ENCODE measurements around the gene SLC25A26.

Gene SLC25A26

GRCh38 chr3:66394019-66394752, 173.4 kb downstream of the SLC25A26 start:
- H3K4me3 ChIP-seq (ENCODE audit: low read depth, low read length), result no peak overlapping the region
- no peak for DNase-seq (ENCODE audit: low read depth)
- no peak for TF ChIP-seq CTCF (IDR thresholded peaks at IDR 0.05; ENCODE audit: low read depth, low read length, missing control alignments)

- no peak for TF ChIP-seq CTCF (IDR thresholded peaks at IDR 0.05; ENCODE audit: low read depth, low read length, missing control alignments)
- H3K4me3 ChIP-seq (ENCODE audit: low read depth, low read length), result no peak overlapping the region
Measured at GRCh38 chr3:66394753-66395249, 174.0 kb downstream of the SLC25A26 start.

GRCh38 chr3:66395635-66396034, 174.8 kb downstream of the SLC25A26 start:
- no peak for DNase-seq (ENCODE audit: low read depth)
- TF ChIP-seq CTCF (IDR thresholded peaks at IDR 0.05; ENCODE audit: low read depth, low read length, missing control alignments), result no peak
- no peak overlapping the region for H3K4me3 ChIP-seq (ENCODE audit: low read depth, low read length)

More at GRCh38 chr3:66394753-66395249, 174.0 kb downstream of the SLC25A26 start:
- DNase-seq (ENCODE audit: low read depth), result no peak

DNA sequence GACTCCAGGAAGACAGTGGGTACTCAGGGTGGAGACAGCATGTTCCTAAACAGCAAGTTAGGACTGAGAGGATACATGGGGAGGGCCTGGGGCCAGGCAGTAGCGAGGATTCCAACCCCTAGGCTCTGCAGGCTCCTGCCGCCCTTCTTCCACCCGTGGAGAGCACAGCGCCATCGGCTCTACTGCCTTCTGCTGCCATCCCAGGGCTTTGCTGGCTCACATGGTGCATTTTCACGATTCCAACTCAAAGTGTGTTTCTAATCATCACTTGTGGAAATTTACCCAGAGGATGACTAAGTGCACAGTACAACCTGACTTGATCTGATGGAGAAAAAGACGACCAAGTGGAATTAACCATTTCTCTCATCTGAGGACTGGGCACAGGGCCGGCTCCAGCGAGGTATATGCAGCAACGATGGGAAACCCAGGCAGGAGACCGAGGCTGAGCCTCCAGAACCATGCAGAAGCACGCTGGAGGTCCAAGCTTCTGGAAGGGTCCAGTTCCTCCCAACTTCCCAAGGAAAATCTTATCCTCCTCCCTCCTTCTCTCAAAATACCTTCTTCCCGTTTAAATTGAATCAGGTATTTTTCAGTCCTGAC, 175.5 kb downstream of the SLC25A26 start:
- TF ChIP-seq CTCF (IDR thresholded peaks at IDR 0.05; ENCODE audit: low read depth, low read length, missing control alignments), result no peak
- DNase-seq (ENCODE audit: low read depth), result no peak
- H3K4me3 ChIP-seq (ENCODE audit: low read depth, low read length), result no peak overlapping the region

DNA sequence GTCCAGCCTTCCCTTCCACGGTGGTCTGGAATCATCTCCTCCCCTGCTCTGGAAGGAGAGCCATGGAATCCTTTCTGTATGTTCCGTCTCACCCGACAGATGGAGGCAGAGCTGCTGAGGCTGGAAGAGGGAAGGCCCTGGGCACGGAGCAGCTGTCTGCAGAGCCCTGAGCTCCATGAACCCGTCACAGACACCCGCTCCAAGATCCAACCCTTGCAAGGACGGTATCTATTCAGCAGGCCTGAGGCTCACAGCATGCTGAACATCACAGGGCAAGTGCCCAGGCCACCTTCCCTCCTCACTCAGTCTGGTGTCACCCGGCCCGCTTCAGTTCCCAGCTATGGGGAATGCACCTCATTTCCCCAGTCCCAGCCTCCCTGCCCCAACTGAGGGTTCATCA, 176.1 kb downstream of the SLC25A26 start:
- DNase-seq (ENCODE audit: low read depth), result no peak
- no peak for TF ChIP-seq CTCF (IDR thresholded peaks at IDR 0.05; ENCODE audit: low read depth, low read length, missing control alignments)
- H3K4me3 ChIP-seq (ENCODE audit: low read depth, low read length), result no peak overlapping the region

- DNase-seq (ENCODE audit: low read depth), result no peak
- no peak for TF ChIP-seq CTCF (IDR thresholded peaks at IDR 0.05; ENCODE audit: low read depth, low read length, missing control alignments)
- no peak overlapping the region for H3K4me3 ChIP-seq (ENCODE audit: low read depth, low read length)
Measured at GRCh38 chr3:66397745-66398144, 176.9 kb downstream of the SLC25A26 start.

All from GM12864 (cell line).